Spleen (tissue), 11 donors: ENCODE measurements around the gene SNX12. TPM values are rescaled to one million over a fixed set of nuclear protein-coding genes. Genes with fewer than 3 reads are reported as not detected.

Experiments used
- DNase-seq: peaks from one replicate; pipeline ENCODE4 v3.0.0-alpha.2; 2020
- H3K27ac ChIP-seq, 8 donors: fragments of 200-600 bp; sonication (generic) in 7 of 8; 1 replicate in 4 of 8; 2 replicates in 4 of 8; pipeline versions ENCODE4 v1.5.0 to v1.8.0; 2016 to 2021; ENCODE audit warnings: inconsistent platforms in 4 of 8, mild to moderate bottlenecking in 4 of 8, moderate library complexity in 1 of 8
- H3K27me3 ChIP-seq, 7 donors: fragments of 200-600 bp; sonication (generic) in 6 of 7; replicated peaks in 1 of 7; 1 replicate in 4 of 7; 2 replicates in 3 of 7; pipeline versions ENCODE4 v1.5.0 to v1.8.0; 2016 to 2021; ENCODE audit warnings: inconsistent platforms in 3 of 7, mild to moderate bottlenecking in 1 of 7
- H3K36me3 ChIP-seq, 6 donors: fragments of 200-600 bp; sonication (generic) in 5 of 6; 1 replicate in 4 of 6; 2 replicates in 2 of 6; pipeline versions ENCODE4 v1.5.0 to v1.8.0; 2016 to 2021; ENCODE audit warnings: inconsistent platforms in 2 of 6
- H3K4me1 ChIP-seq, 6 donors: fragments of 200-600 bp; sonication (generic) in 5 of 6; 1 replicate in 3 of 6; 2 replicates in 3 of 6; pipeline versions ENCODE4 v1.5.0 to v1.8.0; 2016 to 2021; ENCODE audit warnings: inconsistent platforms in 3 of 6
- H3K4me3 ChIP-seq, 8 donors: fragments of 200-600 bp; sonication (generic) in 7 of 8; 1 replicate in 4 of 8; 2 replicates in 4 of 8; pipeline versions ENCODE4 v1.5.0 to v1.8.0; 2016 to 2021; ENCODE audit warnings: inconsistent platforms in 4 of 8, mild to moderate bottlenecking in 4 of 8, moderate library complexity in 2 of 8
- H3K9me3 ChIP-seq, 8 donors: fragments of 200-600 bp; sonication (generic) in 7 of 8; 1 replicate in 4 of 8; 2 replicates in 4 of 8; pipeline versions ENCODE4 v1.5.0 to v1.8.0; 2016 to 2021; ENCODE audit warnings: inconsistent platforms in 4 of 8
- POLR2A ChIP-seq, 3 donors: fragments of 450-650 bp; IDR thresholded peaks; one replicate each; pipeline ENCODE4 v1.5.1; 2017; ENCODE audit warnings: antibody characterized with exemption in 3 of 3, mild to moderate bottlenecking in 1 of 3
- POLR2AphosphoS5 ChIP-seq, 3 donors: sonication (generic); formaldehyde crosslinking; IDR thresholded peaks; one replicate each; pipeline ENCODE4 v1.5.1; 2017; ENCODE audit warnings: antibody characterized with exemption in 3 of 3
- WGBS, 5 donors: extraction: QIAGEN DNeasy Blood & Tissue Kit in 3 of 5; methylation state at CpG; one replicate each; pipeline versions ENCODE4 v1.1.5 to v1.1.7; 2013 to 2018; 5-methylcytosine and 5-hydroxymethylcytosine counted together
- intact Hi-C: fragments of 100-400 bp; cut with DNase I; formaldehyde crosslinking; loops from one replicate; pipeline ENCODE4 v1.15.0; 2023; ENCODE audit warnings: low total_unique reads
- polyA plus RNA-seq, 3 donors: library from polyadenylated mRNA; stranded (reverse); fragments of 200-250 nt; gene quantifications; one replicate each; pipeline ENCODE4 v1.2.1, GENCODE V29; 2013
- total RNA-seq, 7 donors: library from RNA; depleted of rRNA in 3 of 7; stranded (reverse); fragments of >200 nt in 3 of 7; fragmentation: NEBNext Ultra II Directional in 4 of 7; extraction: Animal tissue kit (Norgen Biotek cat#: 25700) in 4 of 7; gene quantifications; one replicate each; pipeline versions ENCODE4 v1.1.0 to v1.2.1, GENCODE V29; 2016 to 2021
- TF ChIP-seq, protein P1 (sequence below), 11 experiments: fragments of 200-600 bp in 7 of 11; fragments of 450-650 bp in 4 of 11; sonication (generic) in 4 of 11; IDR thresholded peaks in 8 of 11; conservative IDR thresholded peaks in 3 of 11; 1 replicate in 7 of 11; 2 replicates in 4 of 11; pipeline versions ENCODE4 v1.4.0 to v1.8.0; 2016 to 2021; ENCODE audit warnings: antibody characterized with exemption in 11 of 11, inconsistent platforms in 4 of 11, mild to moderate bottlenecking in 1 of 11
- donor health status: healthy with polysubstance abuse.
- donor health status: DM: no; HTN: no; CAD: no; lungs with moderate emphysema.
- donor health status: DM: no; HTN: no; CAD: no.
- donor health status: Bipolar disorder and iron deficiency.
- donor health status: healthy.
- donor health status: DM: no; HTN: no; CAD: no.
- donor health status: DM: yes; HTN: yes; CAD: no.

Gene SNX12
- total and polyA plus RNA-seq, 10 donors: 11.7 to 47.6 (median 39.6) TPM

GRCh38 chrX:71091263-71091662 lies 23.1 kb upstream of the SNX12 start:
- H3K4me1 ChIP-seq: peaks cover 0 to 6% (median 2%) of the 10 kb centered on the region in 6 donors
- no peaks in the 10 kb centered on the region for H3K36me3 ChIP-seq
- H3K27ac ChIP-seq: no peak overlapping the region
- intact Hi-C loops: no loop called here
- TF ChIP-seq, protein P1, sequence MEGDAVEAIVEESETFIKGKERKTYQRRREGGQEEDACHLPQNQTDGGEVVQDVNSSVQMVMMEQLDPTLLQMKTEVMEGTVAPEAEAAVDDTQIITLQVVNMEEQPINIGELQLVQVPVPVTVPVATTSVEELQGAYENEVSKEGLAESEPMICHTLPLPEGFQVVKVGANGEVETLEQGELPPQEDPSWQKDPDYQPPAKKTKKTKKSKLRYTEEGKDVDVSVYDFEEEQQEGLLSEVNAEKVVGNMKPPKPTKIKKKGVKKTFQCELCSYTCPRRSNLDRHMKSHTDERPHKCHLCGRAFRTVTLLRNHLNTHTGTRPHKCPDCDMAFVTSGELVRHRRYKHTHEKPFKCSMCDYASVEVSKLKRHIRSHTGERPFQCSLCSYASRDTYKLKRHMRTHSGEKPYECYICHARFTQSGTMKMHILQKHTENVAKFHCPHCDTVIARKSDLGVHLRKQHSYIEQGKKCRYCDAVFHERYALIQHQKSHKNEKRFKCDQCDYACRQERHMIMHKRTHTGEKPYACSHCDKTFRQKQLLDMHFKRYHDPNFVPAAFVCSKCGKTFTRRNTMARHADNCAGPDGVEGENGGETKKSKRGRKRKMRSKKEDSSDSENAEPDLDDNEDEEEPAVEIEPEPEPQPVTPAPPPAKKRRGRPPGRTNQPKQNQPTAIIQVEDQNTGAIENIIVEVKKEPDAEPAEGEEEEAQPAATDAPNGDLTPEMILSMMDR (IDR thresholded peaks at IDR 0.05 in 8 of 11, conservative IDR thresholded peaks at IDR 0.05 in 3 of 11): no peak
- no peak for TF ChIP-seq POLR2A (IDR thresholded peaks at IDR 0.05)
- no peak for TF ChIP-seq POLR2AphosphoS5 (IDR thresholded peaks at IDR 0.05)
- H3K4me3 ChIP-seq: no peak overlapping the region
- no peaks in the 10 kb centered on the region for H3K9me3 ChIP-seq
- no peaks in the 10 kb centered on the region for H3K27me3 ChIP-seq
- 74 to 90% (median 88%) methylated on average over 5 of the region's 5 CpGs for WGBS, 5 donors
- DNase-seq: no peak

DNA sequence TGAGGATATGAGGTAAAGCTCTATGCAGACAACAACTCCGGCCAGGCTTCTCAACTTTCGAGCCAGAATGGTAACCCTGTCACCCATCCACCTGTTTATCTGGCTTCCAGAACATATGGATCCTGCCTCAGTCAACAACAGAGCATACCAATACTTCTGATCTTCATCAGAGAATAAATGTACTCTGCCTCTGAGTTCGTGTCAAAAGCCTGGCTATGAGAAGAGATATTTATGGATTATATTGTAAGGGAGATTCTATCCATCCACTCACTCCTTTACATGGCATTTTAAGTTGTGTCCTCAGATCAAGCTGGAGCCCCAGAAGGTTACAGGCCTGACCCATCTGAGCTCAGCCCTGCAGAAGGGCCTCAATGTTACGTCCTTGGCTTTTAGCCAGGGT lies 17.8 kb upstream of the SNX12 start:
- TF ChIP-seq, protein P1 (IDR thresholded peaks at IDR 0.05 in 8 of 11, conservative IDR thresholded peaks at IDR 0.05 in 3 of 11): no peak
- TF ChIP-seq POLR2AphosphoS5 (IDR thresholded peaks at IDR 0.05) (no peak), POLR2A (IDR thresholded peaks at IDR 0.05) (no peak)
- peak; percentile 13 for DNase-seq
- Histone ChIP-seq H3K36me3 (no peaks in the 10 kb centered on the region), H3K9me3 (no peaks in the 10 kb centered on the region), H3K4me1 (no peaks in the 10 kb centered on the region), H3K4me3 (no peak overlapping the region), H3K27me3 (peaks cover 0 to 4% (median 0%) of the 10 kb centered on the region in 7 donors), H3K27ac (no peak overlapping the region)
- intact Hi-C loops: no loop called here
- 62 to 86% (median 69%) methylated on average over 4 of the region's 4 CpGs for WGBS, 5 donors

DNA sequence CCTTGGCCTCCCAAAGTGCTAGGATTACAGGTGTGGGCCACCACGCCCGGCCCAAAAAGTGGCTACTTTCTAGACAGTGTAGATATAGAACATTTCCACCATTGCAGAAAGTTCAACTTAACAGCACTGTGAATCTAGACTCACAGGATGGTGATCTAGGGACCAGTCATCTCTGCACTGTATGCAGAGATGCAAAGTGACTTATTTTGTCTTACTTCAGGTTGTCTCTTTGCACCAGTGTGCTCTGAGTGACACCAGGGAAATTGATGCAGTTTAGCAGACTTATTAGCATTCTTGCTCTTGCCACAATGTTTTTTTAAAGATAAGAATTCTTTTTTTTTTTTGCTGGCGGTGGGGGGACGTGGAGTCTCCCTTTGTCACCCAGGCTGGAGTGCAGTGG lies 14.7 kb upstream of the SNX12 start:
- H3K36me3 ChIP-seq: no peaks in the 10 kb centered on the region
- no peak for DNase-seq
- H3K9me3 ChIP-seq: no peaks in the 10 kb centered on the region
- WGBS, 5 donors: 75 to 96% (median 86%) methylated on average over 4 of the region's 4 CpGs
- peaks cover 0 to 4% (median 0%) of the 10 kb centered on the region in 7 donors for H3K27me3 ChIP-seq
- no peaks in the 10 kb centered on the region for H3K4me1 ChIP-seq
- intact Hi-C loops: no loop called here
- no peak overlapping the region for H3K4me3 ChIP-seq
- H3K27ac ChIP-seq: no peak overlapping the region
- TF ChIP-seq POLR2A (IDR thresholded peaks at IDR 0.05) (no peak), POLR2AphosphoS5 (IDR thresholded peaks at IDR 0.05) (no peak)
- TF ChIP-seq, protein P1 (IDR thresholded peaks at IDR 0.05 in 8 of 11, conservative IDR thresholded peaks at IDR 0.05 in 3 of 11): no peak

DNA sequence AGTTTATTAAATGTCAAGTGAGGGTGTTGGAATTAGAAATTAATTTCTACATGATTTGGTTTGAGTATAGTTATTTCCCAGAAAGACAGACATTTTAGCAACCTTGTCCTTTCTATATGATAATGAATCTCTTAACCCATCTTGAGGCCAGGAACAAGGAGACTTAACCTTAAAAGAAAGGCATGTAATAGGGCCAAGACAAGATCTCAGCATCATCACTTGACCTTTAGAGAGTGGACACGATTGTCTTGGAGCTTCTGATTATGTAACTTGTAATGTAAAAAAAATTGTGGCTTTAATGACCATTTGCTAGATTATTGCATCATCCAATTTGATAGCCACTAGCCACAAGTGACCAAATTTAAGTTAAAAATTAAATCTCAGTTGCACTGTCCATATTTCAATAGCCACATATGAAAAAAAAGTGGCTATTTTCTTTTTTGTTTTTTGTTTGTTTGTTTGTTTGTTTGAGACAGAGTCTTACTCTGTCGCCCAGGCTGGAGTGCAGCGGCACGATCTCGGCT lies 14.1 kb upstream of the SNX12 start:
- no peak for DNase-seq
- Histone ChIP-seq H3K27me3 (peaks cover 0 to 4% (median 0%) of the 10 kb centered on the region in 7 donors), H3K4me3 (no peak overlapping the region), H3K4me1 (no peaks in the 10 kb centered on the region), H3K27ac (no peak overlapping the region), H3K36me3 (no peaks in the 10 kb centered on the region), H3K9me3 (no peaks in the 10 kb centered on the region)
- TF ChIP-seq POLR2AphosphoS5 (IDR thresholded peaks at IDR 0.05) (no peak), POLR2A (IDR thresholded peaks at IDR 0.05) (no peak)
- TF ChIP-seq, protein P1 (IDR thresholded peaks at IDR 0.05 in 8 of 11, conservative IDR thresholded peaks at IDR 0.05 in 3 of 11): no peak
- 76 to 91% (median 83%) methylated on average over 5 of the region's 5 CpGs for WGBS, 5 donors
- intact Hi-C loops: no loop called here
